ENCODE results near the gene IL27RA.
"Not testable (repeated sequence)": the region's sequence is repeated elsewhere in the genome, so short reads cannot be mapped to it uniquely, and the experiment has no call there.

GRCh38 chr19:14042659-14043608, 11.4 kb downstream of the IL27RA start:
- TF ChIP-seq EZH2 (IDR thresholded peaks at IDR 0.05; ENCODE audit: borderline replicate concordance, insufficient read depth, low read depth, low read length, poor library complexity, severe bottlenecking), result not testable (repeated sequence)
- TF ChIP-seq, protein P1, sequence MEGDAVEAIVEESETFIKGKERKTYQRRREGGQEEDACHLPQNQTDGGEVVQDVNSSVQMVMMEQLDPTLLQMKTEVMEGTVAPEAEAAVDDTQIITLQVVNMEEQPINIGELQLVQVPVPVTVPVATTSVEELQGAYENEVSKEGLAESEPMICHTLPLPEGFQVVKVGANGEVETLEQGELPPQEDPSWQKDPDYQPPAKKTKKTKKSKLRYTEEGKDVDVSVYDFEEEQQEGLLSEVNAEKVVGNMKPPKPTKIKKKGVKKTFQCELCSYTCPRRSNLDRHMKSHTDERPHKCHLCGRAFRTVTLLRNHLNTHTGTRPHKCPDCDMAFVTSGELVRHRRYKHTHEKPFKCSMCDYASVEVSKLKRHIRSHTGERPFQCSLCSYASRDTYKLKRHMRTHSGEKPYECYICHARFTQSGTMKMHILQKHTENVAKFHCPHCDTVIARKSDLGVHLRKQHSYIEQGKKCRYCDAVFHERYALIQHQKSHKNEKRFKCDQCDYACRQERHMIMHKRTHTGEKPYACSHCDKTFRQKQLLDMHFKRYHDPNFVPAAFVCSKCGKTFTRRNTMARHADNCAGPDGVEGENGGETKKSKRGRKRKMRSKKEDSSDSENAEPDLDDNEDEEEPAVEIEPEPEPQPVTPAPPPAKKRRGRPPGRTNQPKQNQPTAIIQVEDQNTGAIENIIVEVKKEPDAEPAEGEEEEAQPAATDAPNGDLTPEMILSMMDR (IDR thresholded peaks at IDR 0.05), result peak; percentile 57
